Raji (cell line): ENCODE data around the gene MYRFL.

Experiments used
- POLR2A ChIP-seq: IDR thresholded peaks from 2 replicates; pipeline ENCODE4 v1.6.1; 2011; ENCODE audit warnings: low read depth, low read length, control low read depth; ENCODE audit not compliant: insufficient read depth

MYRFL gene

GRCh38 chr12:69984241-69984640, 159.2 kb downstream of the MYRFL start:
- no peak for TF ChIP-seq POLR2A

- TF ChIP-seq POLR2A: no peak
Observed at GRCh38 chr12:69985656-69986055, 160.6 kb downstream of the MYRFL start.

GRCh38 chr12:69986114-69986513, 161.1 kb downstream of the MYRFL start:
- TF ChIP-seq POLR2A: no peak

- no peak for TF ChIP-seq POLR2A
Observed at GRCh38 chr12:69987579-69988091, 162.6 kb downstream of the MYRFL start.

- TF ChIP-seq POLR2A: no peak
Observed at GRCh38 chr12:69988481-69989321, 163.7 kb downstream of the MYRFL start.

GRCh38 chr12:69991690-69992288, 166.8 kb downstream of the MYRFL start:
- TF ChIP-seq POLR2A: no peak

- no peak for TF ChIP-seq POLR2A
Observed at GRCh38 chr12:69993433-69993832, 168.4 kb downstream of the MYRFL start.

- no peak for TF ChIP-seq POLR2A
Observed at GRCh38 chr12:69994724-69995173, 169.7 kb downstream of the MYRFL start.

- no peak for TF ChIP-seq POLR2A
Observed at GRCh38 chr12:69996241-69996640, 171.2 kb downstream of the MYRFL start.

GRCh38 chr12:69996722-69997121, 171.7 kb downstream of the MYRFL start:
- no peak for TF ChIP-seq POLR2A

- no peak for TF ChIP-seq POLR2A
Observed at GRCh38 chr12:69998011-69998410, 173.0 kb downstream of the MYRFL start.

GRCh38 chr12:69998922-69999321, 173.9 kb downstream of the MYRFL start:
- no peak for TF ChIP-seq POLR2A

GRCh38 chr12:69999561-69999960, 174.5 kb downstream of the MYRFL start:
- no peak for TF ChIP-seq POLR2A

GRCh38 chr12:70002097-70002911, 177.3 kb downstream of the MYRFL start:
- no peak for TF ChIP-seq POLR2A

GRCh38 chr12:70002912-70003255, 177.9 kb downstream of the MYRFL start:
- TF ChIP-seq POLR2A: no peak

- no peak for TF ChIP-seq POLR2A
Observed at GRCh38 chr12:70005864-70006618, 181.0 kb downstream of the MYRFL start.

GRCh38 chr12:70006619-70006973, 181.6 kb downstream of the MYRFL start:
- TF ChIP-seq POLR2A: no peak
